Measurements from ENCODE around the gene ACSL4.
"Not testable (repeated sequence)": the region's sequence is repeated elsewhere in the genome, so short reads cannot be mapped to it uniquely, and the experiment has no call there.

The ACSL4 gene

DNA sequence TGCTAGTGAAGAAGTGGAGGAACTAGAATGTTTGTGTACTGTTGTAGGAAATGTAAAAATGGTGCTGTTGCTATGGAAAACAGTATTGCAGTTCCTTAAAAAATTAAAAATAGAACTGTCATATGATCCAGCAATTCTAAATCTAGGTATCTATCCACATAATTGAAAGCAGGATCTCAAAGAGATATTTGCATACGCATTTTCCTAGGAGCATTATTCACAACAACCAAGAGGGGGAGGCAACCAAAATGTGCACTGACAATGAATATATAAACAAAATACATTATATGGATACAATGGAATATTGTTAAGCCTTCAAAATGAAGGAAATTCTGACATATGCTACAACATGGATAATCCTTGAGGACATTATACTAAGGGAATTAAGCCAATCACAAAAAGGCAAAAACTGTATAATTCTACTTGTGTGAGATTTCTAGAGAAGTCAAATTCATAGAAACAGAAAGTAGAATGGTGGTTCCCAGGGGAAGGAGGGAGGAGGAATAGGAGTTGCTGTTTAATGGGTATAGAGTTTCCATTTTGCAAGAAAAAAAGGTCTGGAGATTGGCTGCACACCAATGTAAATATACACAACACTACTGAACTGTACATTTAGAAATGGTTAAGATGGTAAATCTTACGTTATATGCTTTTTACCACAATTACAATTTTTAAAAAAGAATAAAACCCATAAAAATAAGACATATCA lies 72.5 kb downstream of the ACSL4 start:
- DNase-seq, result no peak

DNA sequence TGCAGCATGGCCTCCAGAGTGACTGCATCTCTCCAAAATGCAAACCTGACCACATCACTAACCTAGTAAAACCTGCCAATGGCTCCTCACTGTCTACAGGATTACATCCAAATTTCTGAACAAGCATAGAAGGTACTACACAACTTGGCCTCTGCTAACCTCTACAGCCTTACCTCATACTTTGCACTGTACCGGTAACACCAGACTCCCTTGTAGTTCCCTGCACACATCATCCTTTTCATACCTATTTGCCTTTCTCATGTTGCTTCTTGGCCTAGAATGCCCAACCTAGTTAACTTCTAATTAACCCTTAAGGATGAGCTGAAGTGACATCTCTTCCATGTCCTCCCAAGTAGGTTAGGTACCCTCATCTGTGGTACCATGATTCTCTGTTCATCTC lies 74.7 kb downstream of the ACSL4 start:
- DNase-seq, result no peak

DNA sequence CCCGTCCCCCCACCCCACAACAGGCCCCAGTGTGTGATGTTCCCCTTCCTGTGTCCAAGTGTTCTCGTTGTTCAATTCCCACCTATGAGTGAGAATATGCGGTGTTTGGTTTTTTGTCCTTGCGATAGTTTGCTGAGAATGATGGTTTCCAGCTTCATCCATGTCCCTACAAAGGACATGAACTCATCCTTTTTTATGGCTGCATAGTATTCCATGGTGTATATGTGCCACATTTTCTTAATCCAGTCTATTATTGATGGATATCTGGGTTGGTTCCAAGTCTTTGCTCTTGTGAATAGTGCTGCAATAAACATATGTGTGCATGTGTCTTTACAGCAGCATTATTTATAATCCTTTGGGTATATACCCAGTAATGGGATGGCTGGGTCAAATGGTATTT lies 75.7 kb downstream of the ACSL4 start:
- not testable (repeated sequence) for DNase-seq

DNA sequence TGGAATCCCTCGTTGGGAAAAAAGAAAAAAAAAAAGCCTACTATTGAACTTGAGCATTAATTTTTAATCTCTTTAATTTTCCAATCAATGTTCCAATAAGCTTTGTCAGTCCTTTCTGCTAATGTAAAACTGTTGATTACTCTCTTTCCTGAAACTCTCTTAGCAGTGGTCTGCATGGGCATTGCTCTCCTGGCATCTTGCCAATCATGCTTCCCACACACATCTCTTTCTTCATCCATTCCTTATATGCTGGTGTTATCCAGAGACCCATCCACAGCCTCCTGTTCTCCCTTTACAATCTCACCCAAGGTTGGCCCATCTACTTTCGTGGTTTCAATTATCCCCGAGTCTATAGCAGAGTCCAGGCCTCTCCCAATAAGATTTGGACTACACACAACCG lies 76.3 kb downstream of the ACSL4 start:
- DNase-seq, result no peak

DNA sequence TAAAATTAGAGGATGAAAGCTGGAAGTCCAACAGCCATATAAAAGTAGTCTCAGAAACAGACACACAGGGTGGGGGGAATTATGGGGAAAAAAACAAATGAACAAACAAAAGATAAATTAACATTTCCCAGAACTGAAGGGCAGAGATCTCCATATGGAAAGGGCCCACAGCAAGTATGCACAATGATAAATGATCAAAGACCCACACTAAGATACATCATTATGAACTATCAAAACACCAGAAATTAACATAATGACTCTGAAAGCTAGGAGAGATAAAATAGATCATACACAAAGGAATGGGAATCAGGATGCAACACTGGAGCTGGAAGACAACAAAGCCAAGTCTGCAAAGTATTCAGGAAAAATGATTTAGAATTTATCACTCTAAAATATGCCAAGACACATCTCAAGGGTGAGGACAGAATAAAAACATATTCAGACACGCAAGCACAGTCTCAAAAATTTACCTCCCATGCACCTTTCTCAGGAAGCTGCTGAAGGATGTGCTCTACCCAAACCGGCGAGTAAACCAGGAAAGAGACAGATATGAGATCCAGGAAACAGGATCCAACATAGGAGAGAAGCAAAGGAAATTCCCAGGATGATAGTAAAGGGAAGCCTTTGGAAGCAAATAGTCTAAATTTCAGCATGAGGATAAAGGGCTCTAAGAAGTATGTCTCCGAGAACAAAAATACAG lies 77.4 kb downstream of the ACSL4 start:
- DNase-seq, result no peak

DNA sequence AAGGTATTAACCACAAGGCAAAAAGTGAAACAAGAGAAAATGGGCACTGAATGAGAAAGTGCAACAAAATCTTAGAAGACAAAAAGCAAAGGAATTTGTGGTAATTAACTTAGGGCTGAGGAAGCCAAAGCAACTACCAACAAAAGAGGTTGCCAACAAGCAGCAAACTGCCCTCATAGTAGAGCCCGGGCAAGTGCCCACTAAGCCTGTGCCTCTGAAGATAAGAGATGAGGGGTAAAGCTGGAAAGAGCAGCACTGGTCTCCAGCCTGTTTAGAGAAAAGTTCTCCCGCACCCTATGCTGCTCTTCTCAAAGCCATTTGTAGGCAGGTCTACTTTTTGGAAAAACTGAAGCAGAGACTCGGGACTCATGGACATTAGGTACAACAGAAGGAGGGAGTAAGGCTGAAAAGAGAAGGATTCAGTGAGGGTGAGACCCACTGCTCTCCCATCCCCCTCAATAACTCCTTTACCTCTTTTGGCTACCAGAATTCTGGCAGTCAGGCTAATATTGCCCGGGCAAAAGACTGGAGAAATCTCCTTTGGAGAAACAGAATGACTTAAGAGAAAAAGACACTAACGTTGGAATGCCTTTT lies 78.4 kb downstream of the ACSL4 start:
- DNase-seq, result no peak

DNA sequence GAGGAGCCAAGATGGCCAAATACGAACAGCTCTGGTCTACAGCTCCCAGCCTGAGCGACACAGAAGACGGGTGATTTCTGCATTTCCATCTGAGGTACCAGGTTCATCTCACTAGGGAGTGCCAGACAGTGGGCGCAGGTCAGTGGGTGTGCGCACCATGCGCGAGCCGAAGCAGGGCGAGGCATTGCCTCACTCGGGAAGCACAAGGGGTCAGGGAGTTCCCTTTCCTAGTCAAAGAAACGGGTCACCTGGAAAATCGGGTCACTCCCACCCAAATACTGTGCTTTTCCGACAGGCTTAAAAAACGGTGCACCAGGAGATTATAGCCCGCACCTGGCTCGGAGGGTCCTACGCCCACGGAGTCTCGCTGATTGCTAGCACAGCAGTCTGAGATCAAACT lies 88.4 kb downstream of the ACSL4 start:
- DNase-seq, result not testable (repeated sequence)

DNA sequence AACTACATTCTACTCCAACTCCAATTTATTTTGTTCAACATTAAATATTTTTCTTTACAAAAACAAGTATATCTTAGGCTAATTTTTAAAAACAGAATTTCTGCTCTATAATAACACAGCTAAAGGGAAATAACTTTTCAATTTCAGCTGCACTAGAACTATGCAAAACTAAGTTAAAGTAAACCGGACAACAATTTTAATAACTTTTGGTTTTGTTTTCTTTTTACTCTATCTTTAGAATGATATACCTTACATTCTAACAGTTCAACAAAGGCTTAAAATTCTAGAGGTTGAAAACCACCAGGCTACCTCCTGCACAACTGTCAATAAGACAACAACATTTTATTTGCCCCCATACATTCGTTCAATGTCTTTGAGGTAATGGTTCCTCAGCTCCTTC lies 89.4 kb downstream of the ACSL4 start:
- no peak for DNase-seq

DNA sequence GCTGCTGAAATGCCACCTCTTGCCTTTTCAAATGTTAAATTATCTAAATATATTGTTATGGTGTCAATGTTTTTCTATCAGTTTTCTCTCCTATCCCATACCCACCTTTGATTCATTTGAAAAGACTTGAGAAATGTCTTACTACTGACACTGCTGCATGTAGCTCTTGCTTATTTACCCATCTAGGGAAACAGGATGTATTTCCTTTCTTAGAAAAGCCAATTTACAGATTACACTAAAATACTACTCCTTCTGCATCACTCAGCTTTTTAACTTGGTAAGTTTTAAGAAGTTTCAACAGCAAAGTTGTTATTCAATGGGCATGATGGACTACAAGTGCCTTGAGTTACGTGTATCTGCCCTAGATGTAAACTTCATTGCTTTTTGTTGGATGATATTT lies 94.9 kb downstream of the ACSL4 start:
- DNase-seq, result no peak

DNA sequence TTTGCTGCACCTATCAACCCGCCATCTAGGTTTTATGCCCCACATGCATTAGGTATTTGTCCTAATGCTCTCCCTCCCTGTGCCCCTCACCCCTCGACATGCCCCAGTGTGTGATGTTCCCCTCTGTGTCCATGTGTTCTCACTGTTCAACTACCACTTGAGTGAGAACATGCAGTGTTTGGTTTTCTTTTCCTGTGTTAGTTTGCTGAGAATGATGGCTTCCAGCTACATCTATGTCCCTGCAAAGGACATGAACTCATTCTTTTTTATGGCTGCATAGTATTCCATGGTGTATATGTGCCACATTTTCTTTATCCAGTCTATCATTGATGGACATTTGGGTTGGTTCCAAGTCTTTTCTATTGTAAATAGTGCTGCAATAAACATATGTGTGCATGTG lies 95.6 kb downstream of the ACSL4 start:
- not testable (repeated sequence) for DNase-seq

DNA sequence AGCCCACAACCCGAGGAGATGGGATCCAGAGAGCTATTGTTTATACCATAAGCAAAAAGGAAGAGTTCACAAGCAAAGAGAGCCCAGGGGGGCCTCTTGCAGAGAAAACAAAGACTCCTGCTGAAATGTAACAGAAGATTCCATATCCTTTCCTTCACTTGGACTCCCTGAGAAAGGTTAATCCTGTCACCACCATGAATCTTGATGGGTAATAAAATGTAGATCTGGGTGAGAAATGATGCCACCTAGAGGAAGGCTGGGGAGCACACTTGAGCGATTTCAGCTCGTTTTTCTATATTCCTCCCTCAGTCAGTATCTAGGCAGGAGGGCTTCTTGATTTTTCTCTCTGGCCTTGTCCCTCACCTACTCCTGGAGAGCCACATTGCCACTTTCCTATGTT lies 97.9 kb downstream of the ACSL4 start:
- peak; percentile 10 for DNase-seq

DNA sequence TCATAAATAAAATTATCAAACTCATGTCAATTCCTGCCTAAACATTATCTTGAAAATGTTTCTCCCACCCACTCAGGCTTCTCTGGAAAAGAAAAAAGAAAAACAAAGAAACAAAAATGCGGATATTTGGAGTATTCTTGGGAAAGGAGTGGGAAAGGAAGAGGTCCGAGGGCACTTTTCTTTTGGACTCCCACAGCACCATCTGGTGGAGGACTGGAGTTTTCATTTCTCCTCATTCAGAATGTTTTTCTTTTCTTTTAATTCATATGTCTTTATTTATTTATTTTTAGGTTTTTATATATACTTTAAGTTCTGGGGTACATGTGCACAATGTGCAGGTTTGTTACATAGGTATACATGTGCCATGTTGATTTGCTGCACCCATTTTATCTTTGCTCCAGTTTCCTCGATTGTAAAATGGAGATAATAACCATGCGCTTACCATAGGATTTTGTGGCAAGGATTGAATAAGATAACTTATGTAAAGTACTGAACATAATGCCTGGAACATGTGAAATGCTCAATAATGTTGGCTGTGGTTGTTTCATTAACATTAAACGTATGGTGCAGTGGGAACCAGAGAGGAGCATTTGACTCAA lies 100.1 kb downstream of the ACSL4 start:
- DNase-seq, result peak; percentile 34

DNA sequence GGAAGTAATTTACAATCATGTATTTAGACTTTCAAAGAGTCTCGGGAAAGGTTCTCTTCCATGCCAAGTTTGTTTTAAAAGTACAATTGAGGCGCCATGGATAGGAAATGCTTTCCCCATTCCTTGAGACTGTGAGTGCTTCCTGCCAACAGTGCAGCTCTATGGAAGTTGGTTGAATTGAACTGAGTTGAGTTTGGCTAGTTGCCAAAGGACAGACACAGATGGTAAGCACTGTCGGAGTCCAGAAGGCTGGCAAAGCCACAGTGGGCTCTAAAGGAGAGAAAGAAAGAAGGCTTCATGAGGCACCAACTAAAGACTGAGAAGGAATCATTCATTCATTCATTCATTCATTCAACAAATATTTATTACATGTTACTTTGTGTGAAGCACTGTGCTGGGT lies 103.7 kb downstream of the ACSL4 start:
- no peak for DNase-seq

DNA sequence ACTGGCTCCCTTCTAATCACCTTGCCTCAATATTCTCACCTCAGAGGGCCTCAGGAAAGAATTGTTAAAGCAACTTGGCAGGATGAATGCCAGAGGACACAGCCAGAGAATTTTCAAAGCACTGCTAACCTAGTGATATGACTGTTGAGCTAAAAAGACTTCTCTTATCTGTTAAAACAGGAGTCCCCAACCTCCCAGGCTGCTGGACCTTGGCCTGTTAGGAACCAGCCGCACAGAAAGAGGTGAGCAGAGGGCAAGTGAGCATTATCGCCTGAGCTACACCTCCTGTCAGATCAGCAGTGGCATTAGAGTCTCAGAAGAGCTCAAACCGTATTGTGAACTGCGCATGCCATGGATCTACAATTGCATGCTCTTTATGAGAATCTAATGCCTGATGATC lies 106.4 kb downstream of the ACSL4 start:
- no peak for DNase-seq

DNA sequence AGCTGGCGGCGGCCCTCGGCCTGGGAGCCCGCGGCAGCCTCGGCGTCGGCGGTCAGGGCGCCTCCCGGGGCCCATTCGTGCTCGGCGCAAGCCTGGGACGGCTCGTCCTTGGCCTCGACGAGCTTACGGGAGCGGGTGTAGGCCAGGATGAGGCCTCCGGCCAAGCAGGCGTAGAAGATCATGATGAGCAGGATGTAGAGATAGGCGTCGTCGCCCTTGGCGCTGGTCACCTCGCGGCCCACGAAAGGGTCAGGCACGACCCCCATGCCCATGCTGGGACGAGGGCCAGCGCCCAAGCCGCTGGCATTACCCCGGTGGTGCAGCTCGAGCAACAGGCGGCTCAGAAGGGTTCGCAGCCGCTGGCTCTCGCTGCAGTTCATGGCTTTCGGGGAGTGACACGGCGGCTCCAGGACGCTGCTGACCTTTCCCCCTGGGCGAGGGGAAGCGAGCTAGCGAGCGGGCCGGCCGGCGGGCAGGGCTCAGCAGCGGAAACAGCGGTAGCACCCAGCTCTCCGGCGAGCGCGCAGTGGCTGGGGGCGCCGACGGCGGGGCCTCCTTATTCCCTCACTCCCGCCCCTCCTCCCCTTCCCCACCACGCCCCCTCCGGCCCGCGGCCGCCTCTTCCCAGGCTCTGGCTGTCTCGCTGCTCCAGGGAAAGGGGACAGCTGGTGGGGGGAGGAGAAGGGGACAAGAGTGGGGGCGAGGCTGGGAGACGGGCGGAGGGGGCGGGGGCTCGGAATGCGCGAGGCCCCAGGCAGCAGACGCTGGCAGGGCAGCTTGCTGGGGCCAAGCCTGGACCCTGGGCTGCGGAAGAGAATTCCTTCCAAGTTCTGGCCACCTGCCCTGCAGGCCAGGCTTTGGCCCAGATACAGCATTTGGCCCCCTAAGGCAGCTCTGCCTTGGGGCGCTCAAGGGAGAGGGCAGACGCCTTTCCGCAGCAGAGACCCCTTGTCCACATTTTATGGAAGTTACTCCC lies 108.1 kb downstream of the ACSL4 start, which contains the start of gene KCNE5:
Gene KCNE5, minus strand, starts transcription at position 532 of the 976 bp plus-strand sequence. Its CDS starts 152 bp downstream, at position 380.
- peak; percentile 66 for DNase-seq

DNA sequence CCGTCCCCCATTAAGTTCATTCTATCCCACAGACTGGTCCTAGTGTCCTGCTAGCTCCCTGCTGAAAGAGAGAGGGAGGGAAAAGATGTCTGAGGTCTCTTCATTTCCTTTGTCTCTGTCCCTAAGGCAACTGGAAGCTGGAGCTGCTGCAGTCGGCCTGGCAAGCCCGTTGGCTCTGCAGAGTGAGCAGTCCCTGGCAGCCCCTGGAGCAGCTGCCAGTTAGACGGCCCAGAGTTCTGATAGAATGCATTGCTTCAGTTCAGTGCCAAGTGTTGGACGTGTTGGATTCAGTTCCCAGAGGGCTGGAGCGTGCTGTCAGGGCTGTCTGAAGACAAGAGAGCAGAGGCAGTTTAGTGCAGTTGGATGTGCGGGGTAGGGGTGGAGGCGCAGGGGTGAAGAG lies 109.1 kb downstream of the ACSL4 start:
- peak; percentile 17 for DNase-seq

DNA sequence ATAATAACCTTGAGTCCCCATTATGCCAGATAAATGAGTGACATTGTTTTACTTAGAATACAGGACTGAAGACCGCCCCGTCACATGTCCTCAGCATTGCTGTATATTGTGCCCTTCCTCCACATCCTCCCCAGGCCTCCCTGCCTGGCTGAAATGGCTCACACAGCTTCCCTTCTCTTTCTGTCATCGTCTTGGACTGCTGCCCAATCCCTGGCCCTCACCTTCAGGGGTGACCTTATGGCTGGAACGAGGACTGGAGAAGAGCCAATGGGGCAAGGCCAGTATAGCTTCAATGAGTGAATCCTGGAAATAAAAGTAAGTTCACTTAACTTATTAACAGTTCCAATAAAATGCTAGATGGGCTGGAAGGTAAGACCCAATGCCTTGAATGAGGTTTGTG lies 110.8 kb downstream of the ACSL4 start:
- DNase-seq, result no peak

DNA sequence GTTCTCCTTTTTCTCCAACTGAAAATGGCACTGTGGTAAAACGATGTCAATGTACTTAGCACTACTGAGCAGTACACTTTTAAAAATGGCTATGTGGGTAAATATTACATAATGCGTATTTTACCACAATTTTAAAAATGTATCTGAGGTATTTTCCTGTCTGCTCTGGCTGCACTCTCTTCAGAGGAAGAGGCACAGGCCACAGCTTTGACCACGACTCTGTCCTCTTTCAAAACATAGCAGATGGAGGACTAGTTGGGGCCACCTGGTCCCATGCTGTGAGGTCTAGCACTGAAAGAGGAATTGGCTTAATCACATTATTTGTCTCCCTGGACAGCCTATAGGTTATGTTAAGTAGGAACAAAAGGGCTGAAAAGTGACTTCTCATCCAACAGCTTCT lies 113.3 kb downstream of the ACSL4 start:
- DNase-seq, result no peak

DNA sequence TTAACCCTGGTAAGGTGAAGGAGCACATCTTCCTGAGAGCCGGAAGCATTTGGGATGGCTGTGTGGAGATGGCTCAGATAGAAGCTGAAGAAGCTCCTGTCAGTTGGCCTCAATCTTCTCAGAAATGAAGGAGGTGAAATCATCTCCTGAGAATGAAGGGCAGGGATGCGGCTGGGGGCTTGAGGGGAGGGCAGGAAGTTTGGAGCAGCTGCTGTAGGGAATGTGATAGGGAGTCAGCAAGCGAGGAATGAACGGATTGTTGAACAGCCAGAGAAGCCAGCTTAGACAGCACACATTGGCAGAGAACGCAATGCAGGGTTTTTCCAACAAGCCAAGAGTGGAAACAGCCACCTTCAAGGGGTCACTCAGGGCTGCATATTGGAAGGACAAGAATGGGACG lies 118.1 kb downstream of the ACSL4 start:
- no peak for DNase-seq

DNA sequence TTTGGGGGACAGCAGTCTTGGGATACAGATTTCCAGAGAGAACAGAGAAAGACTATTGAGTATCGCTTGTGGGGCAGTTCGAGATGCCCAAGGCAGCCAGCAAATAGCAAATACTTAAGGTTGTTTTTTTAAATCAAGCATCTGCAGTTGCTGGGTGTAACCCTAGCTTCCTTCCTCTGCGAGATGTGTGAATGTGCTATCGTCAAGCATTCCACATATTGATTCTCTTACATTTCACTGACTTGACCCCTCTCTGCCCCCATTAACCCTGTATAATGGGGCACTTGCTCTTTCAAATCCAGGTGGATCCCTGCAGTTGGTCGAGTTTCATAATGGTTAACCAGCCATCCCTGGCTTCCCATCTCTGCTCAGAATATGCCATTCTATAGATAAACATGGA lies 131.6 kb downstream of the ACSL4 start:
- DNase-seq, result no peak

DNA sequence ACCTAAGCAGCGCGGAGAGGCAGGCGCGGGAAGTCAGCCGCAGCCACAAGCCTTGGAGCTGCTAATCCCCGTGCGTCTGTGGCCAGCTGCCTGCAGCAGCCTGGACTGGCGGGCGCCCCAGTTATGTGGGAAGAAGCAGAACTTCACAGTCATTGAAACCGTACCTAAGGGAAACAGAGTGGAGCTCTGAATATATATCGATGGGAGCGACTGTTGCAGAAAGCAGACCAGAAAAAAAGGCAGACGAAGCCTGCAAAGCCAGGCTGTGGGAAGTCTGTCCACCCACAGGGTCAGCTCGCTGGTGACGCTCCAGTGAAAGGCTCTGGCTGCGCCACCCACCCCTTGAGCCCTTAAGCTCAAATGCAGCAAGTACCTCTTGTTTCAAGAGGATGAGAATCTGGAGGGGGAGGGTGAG lies 132.8 kb downstream of the ACSL4 start:
- DNase-seq, result peak; percentile 65

DNA sequence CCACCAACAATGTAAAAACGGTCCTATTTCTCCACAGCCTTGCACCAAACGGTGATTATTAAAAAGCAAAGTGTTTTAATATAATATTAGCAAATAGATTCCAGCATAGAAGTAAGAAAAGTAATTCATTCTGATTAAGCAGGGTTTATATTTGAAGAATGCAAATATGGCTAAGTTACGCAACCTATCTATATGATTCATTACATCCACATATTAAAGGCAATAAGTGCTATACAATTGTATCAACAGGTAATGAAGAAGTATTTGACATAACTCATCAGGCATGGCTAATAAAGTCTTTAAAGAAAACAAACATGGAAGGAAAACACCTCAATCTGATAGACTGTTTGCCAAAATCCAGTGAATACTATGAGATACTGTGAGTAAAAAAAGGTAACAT lies 137.0 kb downstream of the ACSL4 start:
- no peak for DNase-seq
